CD14-positive monocyte (primary cell): ENCODE results near the gene GRIK3. TPM values are rescaled to one million over a fixed set of nuclear protein-coding genes. Genes with fewer than 3 reads are reported as not detected.
"Not testable (repeated sequence)": the region's sequence is repeated elsewhere in the genome, so short reads cannot be mapped to it uniquely, and the experiment has no call there.

Experiments used
- DNase-seq, 3 donors: peaks; one replicate each; pipeline ENCODE4 v3.0.0-alpha.2; 2011 to 2022
- H2AFZ ChIP-seq: 2 replicates; pipeline ENCODE4 v1.6.0; 2012; ENCODE audit warnings: mild to moderate bottlenecking, low read depth, low read length, inconsistent platforms; ENCODE audit not compliant: insufficient read depth, poor library complexity, severe bottlenecking
- H3K27ac ChIP-seq, 2 donors: 1 replicate in 1 of 2; 2 replicates in 1 of 2; pipeline ENCODE4 v1.5.1; 2012 to 2013; ENCODE audit warnings: low read length in 2 of 2, control low read depth in 1 of 2, inconsistent platforms in 1 of 2, low read depth in 1 of 2, mild to moderate bottlenecking in 1 of 2
- H3K27me3 ChIP-seq, 2 donors: one replicate each; pipeline versions ENCODE4 v1.6.0 to v1.6.1; 2011 to 2013; ENCODE audit warnings: low read length in 2 of 2; ENCODE audit not compliant: control insufficient read depth in 2 of 2, insufficient read depth in 2 of 2
- H3K36me3 ChIP-seq, 2 donors: replicated peaks in 1 of 2; 1 replicate in 1 of 2; 2 replicates in 1 of 2; pipeline versions ENCODE4 v1.5.1 to v1.6.1; 2012 to 2013; ENCODE audit warnings: low read length in 2 of 2, control low read depth in 1 of 2, inconsistent platforms in 1 of 2, mild to moderate bottlenecking in 1 of 2; ENCODE audit not compliant: insufficient read depth in 2 of 2, control insufficient read depth in 1 of 2
- H3K4me1 ChIP-seq, 2 donors: 1 replicate in 1 of 2; 2 replicates in 1 of 2; pipeline versions ENCODE4 v1.5.1 to v1.6.1; 2012 to 2013; ENCODE audit warnings: low read length in 2 of 2, control low read depth in 1 of 2, inconsistent platforms in 1 of 2, mild to moderate bottlenecking in 1 of 2, moderate library complexity in 1 of 2; ENCODE audit not compliant: insufficient read depth in 2 of 2, control insufficient read depth in 1 of 2
- H3K4me2 ChIP-seq: replicated peaks from 2 replicates; pipeline ENCODE3; 2012; ENCODE audit warnings: low read length, moderate library complexity, mild to moderate bottlenecking; ENCODE audit not compliant: poor library complexity, severe bottlenecking; ENCODE audit errors: extremely low read depth
- H3K4me3 ChIP-seq, 3 experiments: fragments of 200-600 bp in 1 of 3; sonication (generic) in 1 of 3; replicated peaks in 1 of 3; 1 replicate in 2 of 3; 2 replicates in 1 of 3; pipeline ENCODE4 v1.5.1; 2011 to 2013; ENCODE audit warnings: low read length in 3 of 3, mild to moderate bottlenecking in 3 of 3, control low read depth in 2 of 3, low read depth in 2 of 3, inconsistent platforms in 1 of 3, moderate library complexity in 1 of 3
- H3K79me2 ChIP-seq: 2 replicates; pipeline ENCODE4 v1.6.0; 2012; ENCODE audit warnings: mild to moderate bottlenecking, control low read depth, inconsistent platforms, low read length, moderate library complexity; ENCODE audit not compliant: insufficient read depth
- H3K9ac ChIP-seq: 2 replicates; pipeline ENCODE4 v1.6.0; 2017; ENCODE audit warnings: low read length, mild to moderate bottlenecking; ENCODE audit not compliant: insufficient read depth, poor library complexity, severe bottlenecking
- H3K9me3 ChIP-seq, 2 donors: replicated peaks in 1 of 2; 1 replicate in 1 of 2; 2 replicates in 1 of 2; pipeline versions ENCODE4 v1.5.1 to v1.6.1; 2012 to 2013; ENCODE audit warnings: low read length in 2 of 2, control low read depth in 1 of 2; ENCODE audit not compliant: control insufficient read depth in 1 of 2, insufficient read depth in 1 of 2
- H4K20me1 ChIP-seq: 2 replicates; pipeline ENCODE4 v1.6.0; 2012; ENCODE audit warnings: mild to moderate bottlenecking, low read length, control low read depth, moderate library complexity; ENCODE audit not compliant: insufficient read depth
- H3K27ac Mint-ChIP-seq, 7 donors: one replicate each; pipeline ENCODE4 v1.8.0; 2020; ENCODE audit warnings: mild to moderate bottlenecking in 7 of 7, mixed read lengths in 7 of 7, moderate library complexity in 6 of 7, inconsistent platforms in 2 of 7
- H3K27me3 Mint-ChIP-seq, 3 donors: one replicate each; pipeline ENCODE4 v1.8.0; 2021 to 2022; ENCODE audit warnings: low read depth in 3 of 3, mild to moderate bottlenecking in 3 of 3, mixed read lengths in 3 of 3, moderate library complexity in 3 of 3, inconsistent platforms in 1 of 3
- H3K36me3 Mint-ChIP-seq, 2 donors: one replicate each; pipeline ENCODE4 v1.8.0; 2020; ENCODE audit warnings: mixed read lengths in 2 of 2, inconsistent platforms in 1 of 2, mild to moderate bottlenecking in 1 of 2
- H3K4me1 Mint-ChIP-seq: one replicate; pipeline ENCODE4 v1.8.0; 2020; ENCODE audit warnings: mild to moderate bottlenecking, mixed read lengths
- H3K4me3 Mint-ChIP-seq, 2 donors: one replicate each; pipeline ENCODE4 v1.8.0; 2020; ENCODE audit warnings: mild to moderate bottlenecking in 2 of 2, mixed read lengths in 2 of 2, moderate library complexity in 1 of 2
- H3K9me3 Mint-ChIP-seq, 7 donors: one replicate each; pipeline ENCODE4 v1.8.0; 2020 to 2022; ENCODE audit warnings: mixed read lengths in 7 of 7, mild to moderate bottlenecking in 6 of 7, moderate library complexity in 6 of 7, inconsistent platforms in 2 of 7
- CTCF ChIP-seq: fragments of 200-600 bp; IDR thresholded peaks from one replicate; pipeline ENCODE4 v1.8.0; 2022; ENCODE audit warnings: antibody characterized with exemption, mild to moderate bottlenecking
- WGBS: methylation state at CpG from one replicate; pipeline ENCODE4 v1.1.5; 2013; ENCODE audit warnings: missing lambda C conversion rate; ENCODE audit not compliant: insufficient coverage; 5-methylcytosine and 5-hydroxymethylcytosine counted together
- intact Hi-C, 2 donors: fragments of 100-400 bp; cut with micrococcal nuclease; formaldehyde crosslinking; loops; one replicate each; pipeline versions ENCODE4 v1.15.0 to v1.15.1; 2023
- polyA plus RNA-seq, 3 donors: library from polyadenylated mRNA; depleted of rRNA in 1 of 3; unstranded in 2 of 3; stranded (reverse) in 1 of 3; fragments of 300-500 nt in 2 of 3; fragments of >200 nt in 1 of 3; fragmentation: Illumina TruSeq in 2 of 3; gene quantifications; 1 replicate in 2 of 3; 2 replicates in 1 of 3; pipeline ENCODE4 v1.2.3, GENCODE V29; 2012 to 2021

Gene GRIK3
- polyA plus RNA-seq, 3 donors, result not detected

GRCh38 chr1:37083603-37084002 lies 49.3 kb upstream of the GRIK3 start:
- Histone ChIP-seq H3K27me3 (no peaks in the 10 kb centered on the region), H3K4me3 (no peak overlapping the region), H3K9me3 (no peaks in the 10 kb centered on the region), H2AFZ (no peak overlapping the region), H3K79me2 (no peaks in the 10 kb centered on the region), H3K4me2 (no peak overlapping the region), H3K27ac (no peak overlapping the region), H3K9ac (no peak overlapping the region), H4K20me1 (no peaks in the 10 kb centered on the region), H3K4me1 (no peaks in the 10 kb centered on the region), H3K36me3 (no peaks in the 10 kb centered on the region)
- H3K27ac Mint-ChIP-seq, result no peak overlapping the region
- H3K4me3 Mint-ChIP-seq, result peak overlapping the region in 1 of 2 donors; percentile 30
- DNase-seq, result no peak
- TF ChIP-seq CTCF, result no peak
- peaks cover 0 to 13% (median 4%) of the 10 kb centered on the region in 7 donors for H3K9me3 Mint-ChIP-seq
- H3K27me3 Mint-ChIP-seq, result peaks cover 0 to 5% (median 2%) of the 10 kb centered on the region in 3 donors
- no peaks in the 10 kb centered on the region for H3K4me1 Mint-ChIP-seq
- intact Hi-C loops, result no loop called here
- no peaks in the 10 kb centered on the region for H3K36me3 Mint-ChIP-seq
- WGBS, result 94% methylated on average over 11 of the region's 12 CpGs

- H3K27ac Mint-ChIP-seq, H3K9me3 ChIP-seq, intact Hi-C loops, DNase-seq, H3K4me1 ChIP-seq, H3K27me3 ChIP-seq, H3K4me2 ChIP-seq, H3K27ac ChIP-seq, H3K4me3 ChIP-seq, H3K27me3 Mint-ChIP-seq, H3K9ac ChIP-seq, H3K36me3 Mint-ChIP-seq, H2AFZ ChIP-seq, H4K20me1 ChIP-seq, H3K79me2 ChIP-seq, H3K36me3 ChIP-seq, H3K4me1 Mint-ChIP-seq, H3K4me3 Mint-ChIP-seq: not testable (repeated sequence)
- H3K9me3 Mint-ChIP-seq, result peaks cover 0 to 14% (median 4%) of the 10 kb centered on the region in 7 donors
- WGBS, result 100% methylated on average over 8 of the region's 54 CpGs
These were observed 46.1 kb upstream of the GRIK3 start for GRCh38 chr1:37080296-37080986.
